ENCODE data around the gene TAF11L11. TPM values are rescaled to one million over a fixed set of nuclear protein-coding genes. Genes with fewer than 3 reads are reported as not detected.
"Not testable (repeated sequence)": the region's sequence is repeated elsewhere in the genome, so short reads cannot be mapped to it uniquely, and the experiment has no call there.

The TAF11L11 gene
- polyA plus RNA-seq, result not detected in 2 replicates
- not detected in 2 replicates for polyA minus RNA-seq

GRCh38 chr5:17603880-17604279, at the start of gene TAF11L11:
Gene TAF11L11, plus strand, starts transcription at chr5:17604183.
- not testable (repeated sequence) for H3K27ac ChIP-seq (ENCODE audit: low read length); H3F3A ChIP-seq (ENCODE audit: insufficient read depth, low read length, poor library complexity, severe bottlenecking); H3K9me3 ChIP-seq (ENCODE audit: low read length); H3K4me2 ChIP-seq (ENCODE audit: low read length); H3K27me3 ChIP-seq (ENCODE audit: insufficient read depth, low read depth, low read length); H3K4me3 ChIP-seq (ENCODE audit: low read length); H3K36me3 ChIP-seq (ENCODE audit: insufficient read depth, low read length); H3K79me2 ChIP-seq (replicated peaks; ENCODE audit: insufficient read depth, low read length); H4K20me1 ChIP-seq (ENCODE audit: insufficient read depth); H3K9ac ChIP-seq (ENCODE audit: low read length); H3K9me2 ChIP-seq (ENCODE audit: insufficient read depth, low read length); H2AFZ ChIP-seq (ENCODE audit: low read depth, low read length)

DNA sequence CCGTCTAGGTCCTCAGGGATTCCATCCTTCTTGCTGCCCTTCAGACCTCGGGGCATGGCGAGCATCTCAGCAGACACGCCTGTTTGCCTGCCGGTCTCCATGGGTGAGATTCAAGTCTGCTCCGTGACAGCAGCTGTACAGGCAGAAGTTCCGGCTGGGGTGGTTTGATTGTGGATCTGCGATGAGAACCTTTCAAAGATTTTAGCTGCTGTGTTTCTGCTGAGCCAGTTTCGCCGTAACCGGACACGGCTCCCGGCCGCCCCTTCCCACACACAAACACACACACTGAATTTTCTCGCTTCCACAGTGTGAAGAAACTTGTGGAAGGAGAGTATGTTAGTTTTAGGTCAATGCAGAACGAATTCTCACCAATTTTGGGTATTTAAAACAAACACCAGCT, 18.3 kb upstream of the TAF11L11 start, which contains the start of gene TAF11L7:
TAF11L7 (minus strand) TSS at position 101 of the 400 bp plus-strand sequence.
- not testable (repeated sequence) for H3K27me3 ChIP-seq (ENCODE audit: insufficient read depth, low read depth, low read length); H3K4me3 ChIP-seq (ENCODE audit: low read length); H3K9me2 ChIP-seq (ENCODE audit: insufficient read depth, low read length); H3K9ac ChIP-seq (ENCODE audit: low read length); H3K27ac ChIP-seq (ENCODE audit: low read length); H2AFZ ChIP-seq (ENCODE audit: low read depth, low read length); H3K9me3 ChIP-seq (ENCODE audit: low read length); H3F3A ChIP-seq (ENCODE audit: insufficient read depth, low read length, poor library complexity, severe bottlenecking); H3K4me2 ChIP-seq (ENCODE audit: low read length); H3K36me3 ChIP-seq (ENCODE audit: insufficient read depth, low read length); H3K79me2 ChIP-seq (replicated peaks; ENCODE audit: insufficient read depth, low read length); H4K20me1 ChIP-seq (ENCODE audit: insufficient read depth)

GRCh38 chr5:17590860-17591259, 13.1 kb upstream of the TAF11L11 start, which contains the start of gene TAF11L8:
Gene TAF11L8, minus strand, starts transcription at chr5:17590960.
- not testable (repeated sequence) for H3K9ac ChIP-seq (ENCODE audit: low read length); H4K20me1 ChIP-seq (ENCODE audit: insufficient read depth); H3K9me3 ChIP-seq (ENCODE audit: low read length); H3F3A ChIP-seq (ENCODE audit: insufficient read depth, low read length, poor library complexity, severe bottlenecking); H3K27ac ChIP-seq (ENCODE audit: low read length); H3K9me2 ChIP-seq (ENCODE audit: insufficient read depth, low read length); H3K27me3 ChIP-seq (ENCODE audit: insufficient read depth, low read depth, low read length); H2AFZ ChIP-seq (ENCODE audit: low read depth, low read length); H3K36me3 ChIP-seq (ENCODE audit: insufficient read depth, low read length); H3K79me2 ChIP-seq (replicated peaks; ENCODE audit: insufficient read depth, low read length); H3K4me2 ChIP-seq (ENCODE audit: low read length); H3K4me3 ChIP-seq (ENCODE audit: low read length)

DNA sequence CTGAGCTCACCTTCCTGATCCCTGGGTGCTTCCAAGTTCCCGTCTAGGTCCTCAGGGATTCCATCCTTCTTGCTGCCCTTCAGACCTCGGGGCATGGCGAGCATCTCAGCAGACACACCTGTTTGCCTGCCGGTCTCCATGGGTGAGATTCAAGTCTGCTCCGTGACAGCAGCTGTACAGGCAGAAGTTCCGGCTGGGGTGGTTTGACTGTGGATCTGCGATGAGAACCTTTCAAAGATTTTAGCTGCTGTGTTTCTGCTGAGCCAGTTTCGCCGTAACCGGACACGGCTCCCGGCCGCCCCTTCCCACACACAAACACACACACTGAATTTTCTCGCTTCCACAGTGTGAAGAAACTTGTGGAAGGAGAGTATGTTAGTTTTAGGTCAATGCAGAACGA, 9.7 kb upstream of the TAF11L11 start, which contains the start of gene TAF11L9:
TAF11L9 (minus strand) TSS at position 140 of the 400 bp plus-strand sequence.
- H4K20me1 ChIP-seq (ENCODE audit: insufficient read depth); H3K4me2 ChIP-seq (ENCODE audit: low read length); H2AFZ ChIP-seq (ENCODE audit: low read depth, low read length); H3K27ac ChIP-seq (ENCODE audit: low read length); H3K27me3 ChIP-seq (ENCODE audit: insufficient read depth, low read depth, low read length); H3K9me2 ChIP-seq (ENCODE audit: insufficient read depth, low read length); H3K4me3 ChIP-seq (ENCODE audit: low read length); H3K9ac ChIP-seq (ENCODE audit: low read length); H3F3A ChIP-seq (ENCODE audit: insufficient read depth, low read length, poor library complexity, severe bottlenecking); H3K79me2 ChIP-seq (replicated peaks; ENCODE audit: insufficient read depth, low read length); H3K9me3 ChIP-seq (ENCODE audit: low read length); H3K36me3 ChIP-seq (ENCODE audit: insufficient read depth, low read length): not testable (repeated sequence)

GRCh38 chr5:17597728-17598127, 6.3 kb upstream of the TAF11L11 start, which contains the start of gene TAF11L10:
Gene TAF11L10, minus strand, starts transcription at chr5:17597828.
- H3K36me3 ChIP-seq (ENCODE audit: insufficient read depth, low read length); H2AFZ ChIP-seq (ENCODE audit: low read depth, low read length); H3F3A ChIP-seq (ENCODE audit: insufficient read depth, low read length, poor library complexity, severe bottlenecking); H3K27ac ChIP-seq (ENCODE audit: low read length); H3K9me3 ChIP-seq (ENCODE audit: low read length); H3K27me3 ChIP-seq (ENCODE audit: insufficient read depth, low read depth, low read length); H3K9me2 ChIP-seq (ENCODE audit: insufficient read depth, low read length); H3K4me3 ChIP-seq (ENCODE audit: low read length); H3K4me2 ChIP-seq (ENCODE audit: low read length); H3K79me2 ChIP-seq (replicated peaks; ENCODE audit: insufficient read depth, low read length); H3K9ac ChIP-seq (ENCODE audit: low read length); H4K20me1 ChIP-seq (ENCODE audit: insufficient read depth): not testable (repeated sequence)

- H3K27me3 ChIP-seq (ENCODE audit: insufficient read depth, low read depth, low read length), result no peaks in the 10 kb centered on the region
- TF ChIP-seq, protein P1, sequence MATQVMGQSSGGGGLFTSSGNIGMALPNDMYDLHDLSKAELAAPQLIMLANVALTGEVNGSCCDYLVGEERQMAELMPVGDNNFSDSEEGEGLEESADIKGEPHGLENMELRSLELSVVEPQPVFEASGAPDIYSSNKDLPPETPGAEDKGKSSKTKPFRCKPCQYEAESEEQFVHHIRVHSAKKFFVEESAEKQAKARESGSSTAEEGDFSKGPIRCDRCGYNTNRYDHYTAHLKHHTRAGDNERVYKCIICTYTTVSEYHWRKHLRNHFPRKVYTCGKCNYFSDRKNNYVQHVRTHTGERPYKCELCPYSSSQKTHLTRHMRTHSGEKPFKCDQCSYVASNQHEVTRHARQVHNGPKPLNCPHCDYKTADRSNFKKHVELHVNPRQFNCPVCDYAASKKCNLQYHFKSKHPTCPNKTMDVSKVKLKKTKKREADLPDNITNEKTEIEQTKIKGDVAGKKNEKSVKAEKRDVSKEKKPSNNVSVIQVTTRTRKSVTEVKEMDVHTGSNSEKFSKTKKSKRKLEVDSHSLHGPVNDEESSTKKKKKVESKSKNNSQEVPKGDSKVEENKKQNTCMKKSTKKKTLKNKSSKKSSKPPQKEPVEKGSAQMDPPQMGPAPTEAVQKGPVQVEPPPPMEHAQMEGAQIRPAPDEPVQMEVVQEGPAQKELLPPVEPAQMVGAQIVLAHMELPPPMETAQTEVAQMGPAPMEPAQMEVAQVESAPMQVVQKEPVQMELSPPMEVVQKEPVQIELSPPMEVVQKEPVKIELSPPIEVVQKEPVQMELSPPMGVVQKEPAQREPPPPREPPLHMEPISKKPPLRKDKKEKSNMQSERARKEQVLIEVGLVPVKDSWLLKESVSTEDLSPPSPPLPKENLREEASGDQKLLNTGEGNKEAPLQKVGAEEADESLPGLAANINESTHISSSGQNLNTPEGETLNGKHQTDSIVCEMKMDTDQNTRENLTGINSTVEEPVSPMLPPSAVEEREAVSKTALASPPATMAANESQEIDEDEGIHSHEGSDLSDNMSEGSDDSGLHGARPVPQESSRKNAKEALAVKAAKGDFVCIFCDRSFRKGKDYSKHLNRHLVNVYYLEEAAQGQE (IDR thresholded peaks at IDR 0.05; ENCODE audit: borderline replicate concordance), result no peak
- TF ChIP-seq RAD21 (conservative IDR thresholded peaks at IDR 0.05) (no peak), EP300 (conservative IDR thresholded peaks at IDR 0.05; ENCODE audit: poor library complexity, severe bottlenecking) (no peak), TAF1 (IDR thresholded peaks at IDR 0.05; ENCODE audit: low read depth) (no peak), SMC3 (conservative IDR thresholded peaks at IDR 0.05; ENCODE audit: poor library complexity) (no peak), POLR2AphosphoS5 (IDR thresholded peaks at IDR 0.05) (no peak)
- H3F3A ChIP-seq (ENCODE audit: insufficient read depth, low read length, poor library complexity, severe bottlenecking), result no peaks in the 10 kb centered on the region
- no peak overlapping the region for H3K4me3 ChIP-seq (ENCODE audit: low read length)
- no peaks in the 10 kb centered on the region for H3K9me2 ChIP-seq (ENCODE audit: insufficient read depth, low read length)
- H3K4me2 ChIP-seq (ENCODE audit: low read length), result no peak overlapping the region
- no peak overlapping the region for H2AFZ ChIP-seq (ENCODE audit: low read depth, low read length)
- no peaks in the 10 kb centered on the region for H3K36me3 ChIP-seq (ENCODE audit: insufficient read depth, low read length)
- H3K27ac ChIP-seq (ENCODE audit: low read length), result no peak overlapping the region
- H3K79me2 ChIP-seq (replicated peaks; ENCODE audit: insufficient read depth, low read length), result no peaks in the 10 kb centered on the region
- H3K9ac ChIP-seq (ENCODE audit: low read length), result no peak overlapping the region
- H4K20me1 ChIP-seq (ENCODE audit: insufficient read depth), result no peaks in the 10 kb centered on the region
- no peaks in the 10 kb centered on the region for H3K9me3 ChIP-seq (ENCODE audit: low read length)
These were observed 968 bp downstream of the TAF11L11 start for GRCh38 chr5:17604951-17605350.
